AG08396 (cell line): Measurements from ENCODE around the gene MARCHF10.

Experiments
- DNase-seq: peaks from one replicate; pipeline ENCODE4 v3.0.0; 2012; ENCODE audit warnings: low spot score, mixed read lengths

Gene MARCHF10

GRCh38 chr17:62821189-62822079 lies 13.3 kb upstream of the MARCHF10 start:
- no peak for DNase-seq

GRCh38 chr17:62819511-62820221 lies 11.6 kb upstream of the MARCHF10 start:
- peak; percentile 92 for DNase-seq

DNA sequence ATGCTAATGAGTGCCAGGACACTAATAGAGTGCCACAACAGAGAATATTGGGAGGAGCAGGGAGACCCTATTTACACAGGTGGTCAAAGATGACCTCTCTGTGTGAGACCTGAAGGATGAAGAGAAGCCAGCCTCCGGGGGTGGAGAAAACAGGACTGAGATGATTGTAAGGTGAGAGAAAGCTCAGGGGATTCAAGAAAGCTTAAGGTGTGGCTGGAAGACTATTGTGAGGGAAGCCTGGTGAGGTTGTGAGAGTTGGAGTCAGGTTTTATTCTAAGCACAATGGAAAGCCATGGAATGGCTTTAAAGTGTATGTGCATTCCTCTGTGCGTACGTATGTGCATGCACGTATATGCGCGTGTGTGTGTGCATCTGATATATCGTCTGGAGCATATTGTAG lies 10.4 kb upstream of the MARCHF10 start:
- DNase-seq, result no peak

DNA sequence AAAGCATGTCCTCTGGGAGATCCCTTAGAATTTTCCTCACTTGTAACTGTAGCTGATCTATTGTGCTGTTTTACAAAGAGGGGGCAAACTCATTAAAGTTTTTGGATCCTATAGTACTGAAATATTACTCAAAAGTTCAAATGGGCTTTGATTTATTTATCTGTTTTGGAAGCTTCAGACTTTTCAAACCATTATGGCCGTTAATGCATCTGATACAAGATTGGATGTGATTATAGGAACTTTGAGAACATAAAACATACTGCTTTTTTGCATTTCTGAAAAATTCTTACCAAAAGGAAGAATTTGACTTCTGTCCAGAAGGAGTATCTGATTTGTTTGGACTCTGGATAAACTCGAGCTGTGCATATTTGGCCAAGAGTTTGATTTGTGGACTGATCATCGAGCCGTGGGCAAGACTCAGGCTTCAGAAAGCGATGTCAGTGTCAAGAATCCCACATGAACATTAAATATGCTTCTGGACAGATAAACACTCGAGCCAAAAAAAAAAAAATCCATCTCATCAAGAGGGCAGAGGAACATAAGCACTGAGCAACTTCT lies 8.2 kb upstream of the MARCHF10 start:
- DNase-seq, result no peak

DNA sequence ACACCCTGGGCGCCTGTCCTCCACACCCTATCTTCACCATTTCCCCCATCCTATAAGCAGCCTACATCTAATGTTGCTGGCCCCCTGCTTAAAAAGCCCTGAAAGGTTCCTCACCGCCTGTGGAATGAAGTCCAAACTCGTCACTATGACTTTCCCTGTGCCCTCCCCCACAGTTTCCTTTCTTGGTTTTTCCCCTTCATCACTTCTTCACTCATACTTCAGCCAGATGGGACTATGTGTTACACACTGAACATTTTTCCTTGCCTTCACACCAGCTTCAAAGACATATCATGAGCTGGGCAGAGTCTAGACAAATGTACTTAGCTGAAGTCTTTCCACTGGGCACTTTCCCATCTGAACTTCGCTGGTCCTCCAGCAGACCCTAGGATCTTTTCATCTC lies 1.5 kb upstream of the MARCHF10 start:
- no peak for DNase-seq

GRCh38 chr17:62808576-62808970 lies 459 bp upstream of the MARCHF10 start:
- DNase-seq, result no peak

DNA sequence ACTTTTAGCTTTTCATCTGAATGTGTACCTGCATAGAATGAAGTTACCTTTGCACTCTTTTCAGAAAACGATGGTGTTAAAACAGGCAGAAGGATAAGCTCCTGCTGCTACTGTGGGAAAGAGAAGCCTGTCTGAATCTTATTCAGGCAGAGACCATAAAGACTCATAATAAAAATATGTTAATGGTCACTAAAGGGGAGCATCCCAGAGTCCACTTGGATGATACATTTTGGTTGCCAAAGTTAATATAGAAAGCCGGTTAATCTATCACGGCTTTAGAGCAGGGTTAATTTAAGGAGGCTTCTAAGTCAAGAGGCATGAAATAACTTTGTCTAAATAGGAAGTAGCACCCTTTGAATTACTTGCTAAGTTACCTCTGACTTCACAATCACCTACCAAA lies 2.9 kb downstream of the MARCHF10 start:
- DNase-seq, result no peak

GRCh38 chr17:62804822-62805221 lies 3.3 kb downstream of the MARCHF10 start:
- no peak for DNase-seq

DNA sequence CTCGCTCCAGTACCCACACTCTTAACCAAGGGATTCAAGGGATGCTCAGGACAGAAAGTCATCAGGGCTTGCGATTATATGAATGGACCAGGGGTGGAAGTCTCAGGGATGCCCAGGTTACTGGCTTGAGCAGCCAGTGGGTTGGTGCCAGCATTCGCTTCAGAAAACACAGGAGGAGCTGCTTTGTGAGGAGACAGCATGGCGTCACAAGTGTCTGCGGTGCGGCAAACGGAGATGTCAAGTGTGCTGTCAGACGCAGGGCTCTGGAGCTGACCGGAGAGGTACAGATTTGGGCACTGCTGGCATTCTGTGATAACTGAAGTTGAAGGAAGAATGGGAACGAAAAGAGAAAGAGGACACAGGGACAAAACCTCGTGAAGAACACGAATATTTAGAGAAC lies 4.1 kb downstream of the MARCHF10 start:
- no peak for DNase-seq

DNA sequence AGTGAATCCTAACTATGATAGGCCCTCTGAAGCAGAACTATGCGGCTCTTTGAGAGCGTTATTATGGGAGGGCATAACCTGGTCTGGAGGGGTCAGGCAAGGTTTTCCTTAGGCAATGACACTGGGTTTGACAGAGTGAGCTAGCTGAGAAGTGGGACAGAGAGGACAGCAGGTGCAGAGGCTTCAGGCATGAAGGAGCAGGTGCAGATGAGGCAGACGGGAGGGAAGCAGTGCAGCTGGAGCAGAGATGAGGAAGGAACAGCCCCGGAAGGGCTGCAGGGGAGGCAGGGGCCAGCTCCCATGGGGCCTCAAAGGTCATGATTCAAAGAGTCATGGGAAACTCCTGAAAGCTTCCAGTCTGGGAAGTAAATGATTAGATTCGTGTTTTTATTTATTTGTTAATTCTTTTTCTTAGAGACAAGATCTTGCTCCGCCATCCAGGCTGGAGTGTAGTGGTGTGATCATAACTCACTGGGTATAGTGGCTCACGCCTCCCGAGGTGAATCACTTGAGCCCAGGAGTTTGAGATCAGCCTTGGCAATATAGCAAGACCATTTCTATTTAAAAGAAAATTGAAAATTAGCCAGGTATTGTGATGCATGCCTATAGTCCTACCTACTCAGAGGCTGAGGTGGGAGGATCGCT lies 5.4 kb downstream of the MARCHF10 start:
- no peak for DNase-seq

- no peak for DNase-seq
Observed at GRCh38 chr17:62801553-62802114, 6.5 kb downstream of the MARCHF10 start.

DNA sequence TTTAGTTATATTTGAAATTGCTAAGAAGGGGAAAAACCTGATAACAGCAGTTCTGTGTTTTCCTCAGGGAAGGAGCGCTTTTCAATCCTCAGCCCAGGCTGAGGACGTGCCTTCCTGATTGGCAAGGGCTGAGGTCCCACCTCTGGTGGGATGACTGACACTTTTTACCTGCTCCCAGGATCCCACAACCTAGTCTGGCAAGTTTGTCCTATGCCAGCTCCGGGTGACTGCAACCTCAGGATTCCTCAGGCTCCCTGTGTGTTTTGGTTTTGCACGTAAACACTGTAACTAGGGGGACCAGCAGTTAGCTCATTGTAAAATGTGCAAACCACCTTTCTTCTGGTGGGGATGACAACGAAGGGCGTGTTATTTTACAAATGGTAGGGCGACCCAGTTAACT lies 7.5 kb downstream of the MARCHF10 start:
- peak; percentile 53 for DNase-seq

GRCh38 chr17:62797959-62798358 lies 10.2 kb downstream of the MARCHF10 start:
- no peak for DNase-seq

DNA sequence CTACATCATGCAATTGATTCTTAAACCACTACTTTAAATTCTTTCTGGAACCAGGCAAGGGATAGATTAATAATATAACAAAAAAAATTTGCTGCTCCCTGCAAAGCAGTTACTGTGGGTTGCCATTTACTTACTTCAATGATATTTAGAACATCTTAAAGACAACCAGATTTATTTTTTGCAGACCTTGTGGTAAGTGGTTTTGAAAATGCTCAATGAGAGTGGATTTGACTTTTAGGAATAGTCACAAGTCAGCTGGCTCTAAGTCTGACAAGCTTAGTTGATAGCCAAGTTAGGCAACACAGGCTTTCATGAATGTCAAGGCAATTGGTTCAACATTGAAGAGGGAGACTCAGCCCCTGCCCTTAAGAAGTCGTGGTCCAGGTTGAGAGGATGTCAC lies 11.8 kb downstream of the MARCHF10 start:
- no peak for DNase-seq

GRCh38 chr17:62794666-62794971 lies 13.5 kb downstream of the MARCHF10 start:
- DNase-seq, result no peak

- DNase-seq, result no peak
Observed at GRCh38 chr17:62793919-62794665, 14.0 kb downstream of the MARCHF10 start.

- DNase-seq, result no peak
Observed at GRCh38 chr17:62792447-62792800, 15.7 kb downstream of the MARCHF10 start.

DNA sequence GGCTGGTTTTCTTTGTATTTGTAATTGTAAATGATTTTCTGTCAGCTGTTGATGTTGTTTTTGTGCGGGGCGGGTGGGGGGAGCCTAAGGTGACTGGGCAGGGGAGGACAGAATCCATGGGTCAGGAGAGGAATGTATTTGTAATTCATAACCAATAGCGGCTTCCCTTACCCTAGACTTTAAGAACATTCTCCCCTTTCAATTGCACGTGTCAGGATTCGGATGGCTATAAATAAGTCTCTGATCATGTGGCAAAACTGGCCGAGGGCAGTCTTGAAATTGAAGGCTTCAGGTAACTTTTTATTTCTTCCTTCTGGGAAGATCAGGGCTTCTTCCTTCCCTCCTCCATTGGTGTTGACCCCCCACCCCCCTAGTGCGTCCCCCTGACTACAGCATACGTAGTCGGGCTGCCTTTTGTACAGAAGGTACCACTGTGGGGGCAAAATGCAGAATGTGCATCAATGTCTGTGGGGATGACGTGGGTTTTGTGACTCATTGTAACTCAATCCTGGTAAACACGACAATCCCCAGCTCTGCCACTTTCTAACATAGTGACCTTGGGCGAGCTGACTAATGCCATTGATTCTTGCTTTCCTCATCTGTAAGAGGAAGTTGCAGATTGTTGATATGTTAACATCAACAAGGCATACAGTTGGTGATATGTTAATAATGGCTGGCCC lies 16.2 kb downstream of the MARCHF10 start:
- peak; percentile 71 for DNase-seq

DNA sequence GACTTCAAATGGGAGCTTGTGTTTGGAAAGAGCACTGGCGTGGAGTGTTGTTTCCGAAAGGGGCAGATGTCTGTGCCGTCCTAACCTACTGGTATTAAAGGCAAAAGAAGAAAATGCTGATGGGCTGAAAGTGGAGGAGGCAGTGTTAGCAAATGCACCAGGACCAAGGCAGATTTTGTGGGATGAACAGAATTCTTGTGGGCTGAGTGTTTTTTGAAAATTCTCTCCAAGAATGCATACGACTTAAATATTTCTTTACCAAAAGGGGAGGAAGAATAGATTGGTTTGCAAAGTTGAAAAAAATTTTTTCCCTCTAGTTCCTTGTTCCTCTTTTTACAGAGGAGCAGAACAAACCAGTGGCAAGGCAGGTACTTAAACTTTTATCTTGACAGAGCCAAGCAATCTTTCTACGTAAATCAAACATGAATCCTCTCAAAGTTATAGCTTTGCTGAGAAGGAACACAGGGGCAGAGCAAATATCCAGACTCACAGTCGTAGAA lies 16.8 kb downstream of the MARCHF10 start:
- DNase-seq, result peak; percentile 78

DNA sequence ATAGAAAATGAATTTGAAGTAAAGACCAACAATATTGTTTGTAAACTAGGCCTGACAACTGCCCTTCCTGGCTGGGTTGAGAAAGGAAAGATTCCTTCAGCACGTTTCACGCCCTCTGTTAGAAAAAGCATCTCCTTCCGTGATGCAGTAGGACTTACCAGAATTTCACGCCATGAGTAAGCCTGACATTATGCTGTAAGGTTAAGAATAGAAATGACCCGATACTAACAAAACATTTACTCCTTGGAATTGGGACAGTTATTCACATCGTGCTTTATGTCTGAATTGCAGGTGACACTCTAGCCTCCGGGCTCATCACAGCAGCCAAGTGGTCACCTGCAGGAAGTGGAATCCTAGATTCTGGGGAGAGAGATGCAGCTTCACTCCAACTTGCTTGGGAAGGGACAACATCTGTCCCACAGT lies 17.5 kb downstream of the MARCHF10 start:
- DNase-seq, result peak; percentile 50

GRCh38 chr17:62787366-62787765 lies 20.7 kb downstream of the MARCHF10 start:
- no peak for DNase-seq
